HT-29 (cell line): Measurements from ENCODE around the gene PRKCE. TPM values are rescaled to one million over a fixed set of nuclear protein-coding genes. Genes with fewer than 3 reads are reported as not detected.
"Not testable (repeated sequence)": the region's sequence is repeated elsewhere in the genome, so short reads cannot be mapped to it uniquely, and the experiment has no call there.

ENCODE experiments used
- DNase-seq: peaks from one replicate; pipeline ENCODE4 v3.0.0-alpha.2; 2015; ENCODE audit warnings: low spot score
- total RNA-seq: library from RNA; depleted of rRNA; stranded (reverse); fragments of >200 nt; shearing (Covaris generic); gene quantifications from 2 replicates; pipeline ENCODE4 v1.2.3, GENCODE V29; 2014

The PRKCE gene
- total RNA-seq, 1 experiment from 2014 or later = 17.7 TPM

- DNase-seq = no peak
Measured at GRCh38 chr2:45904946-45905631, 253.6 kb downstream of the PRKCE start.

GRCh38 chr2:45905632-45905958 lies 254.1 kb downstream of the PRKCE start:
- DNase-seq = no peak

DNA sequence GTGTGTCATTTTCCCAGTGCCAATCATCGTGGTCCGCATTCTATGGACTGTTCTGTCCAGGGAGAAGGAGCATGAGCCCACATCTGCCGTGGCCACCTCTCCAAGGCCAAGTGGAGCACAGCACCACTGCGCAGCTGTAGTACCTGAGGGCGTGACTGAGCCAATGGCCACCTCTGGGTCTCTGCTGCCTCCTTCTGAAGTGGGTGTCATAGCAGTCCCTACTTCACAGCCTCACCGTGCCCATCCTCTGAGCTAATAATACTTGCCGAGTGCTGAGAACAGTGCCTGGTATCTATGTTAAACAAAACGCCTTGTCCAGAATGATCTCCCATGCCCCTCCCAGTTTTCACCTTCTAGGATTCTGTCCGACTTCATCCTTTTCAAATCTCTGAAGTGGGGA lies 256.1 kb downstream of the PRKCE start:
- no peak for DNase-seq

GRCh38 chr2:45908316-45909170 lies 257.1 kb downstream of the PRKCE start:
- DNase-seq = no peak

DNA sequence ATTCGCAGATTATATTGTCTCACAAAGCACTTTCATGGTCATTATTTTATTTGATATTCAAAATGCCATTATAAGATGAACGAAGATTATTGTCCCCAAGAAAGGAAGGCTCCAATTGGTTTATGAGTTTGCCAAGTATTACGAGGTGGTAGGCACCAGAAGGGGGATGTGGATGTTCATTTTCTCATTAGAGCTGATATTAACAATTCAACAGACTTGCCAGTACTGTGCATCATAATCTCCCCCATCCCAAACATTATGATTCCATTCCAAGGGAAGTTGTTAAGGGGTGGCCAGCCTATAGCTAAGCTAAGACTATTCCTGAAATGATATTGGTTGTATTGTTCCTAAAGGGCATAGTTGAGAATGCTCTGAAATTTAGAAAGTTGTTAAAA lies 257.7 kb downstream of the PRKCE start:
- DNase-seq = no peak

- DNase-seq = peak; percentile 45
Measured at GRCh38 chr2:45909677-45910191, 258.3 kb downstream of the PRKCE start.

DNA sequence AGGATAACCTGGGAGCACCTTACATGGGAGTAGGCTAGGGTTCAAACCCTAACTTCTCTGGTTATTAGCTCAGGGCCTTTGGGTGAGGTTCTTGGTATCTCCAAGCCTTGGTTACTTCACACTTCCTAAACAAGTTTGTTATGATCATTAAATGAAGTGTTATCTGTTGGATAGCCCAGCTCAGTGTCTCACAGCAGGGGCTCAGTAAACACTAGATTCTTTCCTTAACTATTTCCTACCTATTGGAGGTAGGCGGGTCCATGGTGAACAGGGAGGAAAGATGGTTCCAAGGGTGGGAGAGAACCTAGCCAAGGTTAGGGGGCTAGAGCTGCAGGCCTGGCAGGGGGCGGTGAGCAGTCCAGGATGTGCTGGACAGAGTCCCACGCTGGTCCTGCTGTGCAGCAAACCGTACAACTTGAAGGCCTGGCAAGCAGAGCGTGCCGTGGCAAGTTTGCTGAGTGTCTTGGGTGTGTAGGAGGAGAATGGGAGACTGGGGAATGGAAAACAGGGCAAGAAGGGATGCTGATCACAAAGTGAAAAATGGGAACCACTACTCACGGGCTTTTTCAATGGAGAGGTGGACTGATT lies 259.1 kb downstream of the PRKCE start:
- DNase-seq = no peak

DNA sequence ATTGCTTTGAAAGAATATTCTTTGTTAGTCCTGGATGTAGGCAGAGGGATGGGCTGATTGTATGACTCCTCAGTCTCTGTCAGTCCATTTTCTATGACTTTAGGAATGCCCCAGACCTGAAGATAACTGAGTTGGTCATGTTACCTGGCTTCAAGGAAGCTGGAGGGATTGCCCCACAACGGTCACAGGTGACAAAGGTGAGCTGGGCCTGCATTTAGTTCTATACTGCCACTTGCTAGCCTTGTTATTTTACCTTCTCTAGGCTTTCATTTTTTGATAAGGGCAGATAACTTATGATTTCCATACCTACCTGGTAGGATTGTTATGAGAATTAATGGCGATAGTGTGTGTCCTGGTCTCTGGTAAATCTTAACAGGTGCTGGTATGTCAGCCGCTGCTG lies 260.1 kb downstream of the PRKCE start:
- DNase-seq = no peak

DNA sequence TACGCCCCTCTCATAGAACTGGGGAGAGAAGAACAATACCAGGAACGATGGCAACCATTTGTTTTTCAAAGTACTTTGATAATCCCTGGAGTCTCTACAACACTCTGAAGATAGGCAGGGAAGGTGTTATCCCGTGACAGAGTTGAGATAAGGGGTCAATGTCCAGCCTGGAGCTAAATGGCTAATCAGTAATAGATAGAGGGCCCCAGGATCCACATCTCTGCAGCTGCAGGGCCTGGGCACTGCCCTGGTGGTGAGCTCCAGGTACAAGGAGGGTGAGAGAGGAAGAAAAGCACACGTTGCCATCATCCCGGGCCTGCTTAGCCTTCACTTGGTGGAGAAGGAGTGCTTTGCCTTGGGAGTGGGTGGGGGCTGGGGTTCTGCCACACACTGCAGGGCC lies 260.6 kb downstream of the PRKCE start:
- DNase-seq = no peak

DNA sequence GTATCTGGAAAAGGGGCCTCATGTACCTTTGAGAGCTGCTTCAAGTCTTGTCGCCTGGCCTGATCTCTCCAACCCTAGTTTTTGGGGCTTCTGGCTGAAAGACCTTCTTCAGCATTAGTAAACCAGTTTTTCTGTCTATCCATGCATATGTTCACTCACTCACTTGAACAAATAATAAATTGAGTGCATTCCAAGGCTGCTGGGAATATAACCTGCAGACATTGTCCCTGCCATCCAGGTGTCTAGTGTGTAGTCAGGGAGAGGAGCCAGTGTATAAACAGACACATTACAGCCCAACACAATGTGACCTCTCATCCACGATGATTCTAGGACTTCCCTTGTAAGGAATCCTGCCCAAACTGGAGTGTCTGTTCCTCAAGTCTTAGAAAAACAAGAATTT lies 262.1 kb downstream of the PRKCE start:
- no peak for DNase-seq

GRCh38 chr2:45915523-45915922 lies 264.0 kb downstream of the PRKCE start:
- no peak for DNase-seq

GRCh38 chr2:45917561-45918176 lies 266.2 kb downstream of the PRKCE start:
- not testable (repeated sequence) for DNase-seq

DNA sequence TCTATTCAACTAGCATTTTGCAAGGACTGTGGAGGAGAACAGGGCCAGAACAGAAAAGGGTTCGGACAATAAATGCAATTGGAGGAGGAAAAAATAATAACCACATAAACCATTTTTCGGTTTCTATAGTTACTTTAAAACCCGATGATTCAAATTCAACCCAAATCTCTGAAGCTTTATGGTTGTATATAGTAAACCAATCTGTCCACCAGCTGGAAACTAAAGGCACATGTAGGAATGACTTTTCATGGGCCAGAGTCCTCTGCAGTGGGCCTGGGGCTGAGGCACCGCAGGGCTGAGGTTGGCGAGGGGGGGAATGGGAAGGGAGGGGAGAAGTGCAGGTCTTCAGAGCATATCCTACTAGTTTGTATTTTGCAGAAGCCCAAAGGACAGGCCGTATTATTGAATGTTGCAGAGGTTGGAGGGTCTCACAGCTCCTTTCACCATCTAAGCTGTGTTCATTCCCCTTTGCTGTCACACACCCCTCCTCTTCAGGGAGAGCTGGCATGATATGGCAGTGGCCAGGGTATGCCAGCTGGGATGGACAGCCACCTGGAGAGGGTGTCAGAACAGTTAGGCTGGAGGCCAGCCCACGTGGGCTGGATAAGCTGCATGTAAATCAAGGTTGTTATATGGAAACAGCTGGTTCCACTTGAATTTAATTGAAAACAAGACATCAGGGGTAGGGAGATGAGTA lies 267.1 kb downstream of the PRKCE start:
- no peak for DNase-seq

DNA sequence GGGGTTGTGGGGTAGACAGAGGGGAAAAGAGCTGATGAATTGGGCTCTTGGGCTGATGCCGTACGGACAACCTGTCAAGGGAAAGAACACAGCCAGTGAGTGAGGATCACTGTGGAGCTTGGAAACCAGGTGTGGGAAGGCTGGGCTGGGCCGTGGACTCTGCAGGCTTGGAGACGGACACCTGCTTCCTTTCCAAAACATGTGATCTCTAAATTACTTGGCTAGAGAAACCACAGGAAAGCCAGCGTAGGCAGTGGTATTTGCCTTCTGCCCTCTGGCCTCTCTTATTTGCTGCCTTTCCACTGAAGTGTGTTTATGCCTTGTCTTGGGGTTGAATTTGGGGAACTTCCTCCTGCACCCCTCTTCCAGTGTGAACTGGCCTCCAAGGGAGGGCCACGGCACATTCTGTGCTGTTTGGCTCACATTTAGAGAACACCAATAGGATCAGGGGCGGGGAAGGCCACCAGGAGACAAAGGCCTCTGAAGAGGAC lies 267.7 kb downstream of the PRKCE start:
- peak; percentile 16 for DNase-seq

- no peak for DNase-seq
Measured at GRCh38 chr2:45919711-45920111, 268.2 kb downstream of the PRKCE start.

- no peak for DNase-seq
Measured at GRCh38 chr2:45921921-45922320, 270.4 kb downstream of the PRKCE start.

- peak; percentile 73 for DNase-seq
Measured at GRCh38 chr2:45922577-45922988, 271.1 kb downstream of the PRKCE start.

GRCh38 chr2:45923701-45924100 lies 272.2 kb downstream of the PRKCE start:
- DNase-seq = peak; percentile 94

GRCh38 chr2:45925026-45925425 lies 273.6 kb downstream of the PRKCE start:
- no peak for DNase-seq

DNA sequence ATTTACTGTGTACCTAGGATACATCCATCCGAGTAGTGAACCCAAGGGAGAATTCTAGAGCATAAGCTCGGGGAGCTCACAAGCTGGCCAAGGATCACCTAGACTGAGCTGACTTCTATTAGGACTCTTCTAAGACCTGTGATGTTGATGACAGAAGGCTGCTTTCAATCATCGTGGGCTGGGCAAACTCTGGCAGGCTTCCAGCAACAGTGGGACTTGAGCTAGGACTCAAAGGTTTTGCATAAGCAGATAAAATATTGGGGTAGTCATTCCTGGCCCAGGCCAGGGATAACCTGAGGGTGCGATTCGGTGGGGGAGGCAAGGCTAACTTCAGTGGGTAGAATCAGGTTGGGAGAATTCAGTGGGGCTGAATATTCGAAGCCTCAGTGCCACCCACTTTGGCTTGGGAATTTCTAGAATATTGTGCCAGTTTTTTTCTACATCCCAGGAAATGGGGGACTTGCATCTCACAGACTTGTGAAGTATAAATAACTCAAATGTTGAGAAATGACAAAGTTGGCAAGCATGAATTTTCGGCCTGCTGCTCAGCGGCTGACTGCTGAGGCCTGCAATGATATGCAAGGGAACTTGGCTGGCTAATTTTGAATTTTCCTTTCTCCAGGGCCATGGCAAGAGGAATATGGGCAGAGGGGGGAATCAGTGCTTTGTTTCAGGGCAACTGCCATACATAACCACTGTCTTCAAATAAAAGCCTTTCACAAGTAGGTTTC lies 274.3 kb downstream of the PRKCE start:
- no peak for DNase-seq

DNA sequence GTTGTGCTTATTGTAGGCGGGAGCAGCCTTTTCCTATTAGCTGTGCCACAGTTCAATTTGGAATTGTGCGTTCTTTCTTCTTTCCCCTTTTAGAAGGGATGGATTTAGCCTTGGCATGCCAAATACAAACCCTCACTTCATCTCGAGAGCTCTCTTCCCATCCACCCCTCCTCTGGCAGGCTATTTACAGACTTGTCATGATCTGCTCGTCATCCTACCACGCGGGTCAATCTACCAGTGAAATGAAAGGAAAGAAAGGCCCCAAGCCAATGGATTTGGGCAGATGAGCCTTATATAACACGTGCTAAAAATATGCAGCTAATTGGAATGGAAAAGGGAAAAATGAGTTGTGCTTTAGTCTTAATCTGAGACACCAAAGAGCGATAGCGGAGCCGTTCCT lies 277.5 kb downstream of the PRKCE start:
- DNase-seq = no peak
